Tongue (tissue), 2 donors: Measurements from ENCODE around the gene AKR1D1. TPM values are rescaled to one million over a fixed set of nuclear protein-coding genes. Genes with fewer than 3 reads are reported as not detected.
A peak's percentile ranks its signal among the peaks of the same experiment; 100 is the strongest.
"Not testable (repeated sequence)": the region's sequence is repeated elsewhere in the genome, so short reads cannot be mapped to it uniquely, and the experiment has no call there.

Source experiments
- DNase-seq: peaks from one replicate; pipeline ENCODE4 v3.0.0-alpha.2; 2015
- total RNA-seq: library from RNA; depleted of rRNA; stranded (reverse); fragments of >200 nt; gene quantifications from one replicate; pipeline ENCODE4 v1.2.3, GENCODE V29; 2014

AKR1D1 gene, protein sequence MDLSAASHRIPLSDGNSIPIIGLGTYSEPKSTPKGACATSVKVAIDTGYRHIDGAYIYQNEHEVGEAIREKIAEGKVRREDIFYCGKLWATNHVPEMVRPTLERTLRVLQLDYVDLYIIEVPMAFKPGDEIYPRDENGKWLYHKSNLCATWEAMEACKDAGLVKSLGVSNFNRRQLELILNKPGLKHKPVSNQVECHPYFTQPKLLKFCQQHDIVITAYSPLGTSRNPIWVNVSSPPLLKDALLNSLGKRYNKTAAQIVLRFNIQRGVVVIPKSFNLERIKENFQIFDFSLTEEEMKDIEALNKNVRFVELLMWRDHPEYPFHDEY
- not detected for total RNA-seq

DNA sequence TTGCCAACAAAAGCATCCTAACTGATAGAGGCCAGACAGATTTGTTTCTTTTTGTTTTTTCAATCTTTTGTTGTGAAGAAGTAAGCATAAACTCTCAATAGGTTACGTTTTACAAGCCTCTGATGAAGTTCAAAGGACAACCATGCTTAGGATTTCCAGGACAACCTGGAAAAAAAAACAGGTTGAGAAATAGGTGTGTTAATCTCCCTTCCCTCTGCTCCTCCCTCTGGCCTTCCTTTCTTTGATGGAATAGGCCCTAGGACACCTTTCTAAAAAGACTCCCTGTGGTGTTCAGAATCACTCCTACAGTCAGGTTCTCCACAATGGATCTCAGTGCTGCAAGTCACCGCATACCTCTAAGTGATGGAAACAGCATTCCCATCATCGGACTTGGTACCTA lies at the start of gene AKR1D1:
Gene AKR1D1 (plus strand): TSS at position 264 of the 400 bp plus-strand sequence. CDS start 60 bp downstream, at position 324.
- no peak for DNase-seq

GRCh38 chr7:138027100-138027499 lies 49.2 kb upstream of the AKR1D1 start:
- no peak for DNase-seq

DNA sequence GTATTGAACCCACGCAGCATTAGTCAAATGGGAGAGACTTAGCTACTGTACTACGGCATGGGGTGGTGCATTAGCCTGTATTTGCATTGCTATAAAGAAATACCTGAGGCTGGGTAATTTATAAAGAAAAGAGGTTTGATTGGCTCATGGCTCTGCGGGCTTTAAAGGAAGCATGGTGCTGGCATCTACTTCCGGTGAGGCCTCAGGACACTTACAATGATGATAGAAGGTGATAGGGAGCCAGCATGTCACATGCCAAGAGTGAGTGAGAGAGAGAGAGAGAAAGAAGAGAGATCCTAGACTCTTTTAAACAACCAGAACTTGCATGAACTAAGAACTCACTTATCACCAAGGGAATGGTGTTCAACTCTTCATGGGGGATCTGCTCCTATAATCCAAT lies 47.1 kb upstream of the AKR1D1 start:
- no peak for DNase-seq

DNA sequence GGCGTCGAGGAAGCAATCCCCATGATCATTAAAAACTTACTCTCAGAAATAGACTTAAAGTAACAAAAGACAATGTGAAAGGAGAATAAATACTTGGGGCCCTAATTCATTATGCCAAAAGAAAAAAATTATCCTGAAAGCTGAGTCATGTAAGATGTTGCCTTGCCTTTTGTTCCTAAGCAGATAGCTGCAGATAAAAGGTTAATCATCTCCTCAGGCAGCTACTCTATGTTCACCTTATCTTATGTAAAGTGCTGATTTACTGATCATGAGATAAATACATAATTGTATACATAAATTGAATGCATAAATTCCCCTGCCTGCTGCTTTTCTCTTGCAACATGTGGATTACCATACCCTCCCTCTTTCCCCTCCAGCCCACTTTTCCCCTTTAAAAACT lies 46.3 kb upstream of the AKR1D1 start:
- DNase-seq: no peak

- no peak for DNase-seq
Observed at GRCh38 chr7:138030679-138031351, 45.4 kb upstream of the AKR1D1 start.

DNA sequence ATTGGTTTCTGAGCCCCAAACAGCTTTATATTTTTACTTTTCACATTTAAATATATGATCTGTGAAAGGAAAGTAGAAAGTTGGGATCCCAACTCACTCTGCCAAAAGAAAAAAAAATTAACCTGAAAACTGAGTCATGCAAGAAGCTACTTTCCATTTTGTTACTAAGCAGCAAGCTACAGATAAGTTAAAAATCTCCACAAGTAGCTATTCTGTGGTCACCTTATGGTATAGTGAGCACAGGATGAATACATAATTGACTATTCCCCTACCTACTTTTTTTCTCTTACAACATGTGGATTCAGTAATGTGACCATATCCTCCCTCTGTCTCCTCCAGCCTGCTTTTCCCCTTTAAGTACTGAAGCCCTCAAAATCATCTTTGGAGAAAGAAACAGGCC lies 44.1 kb upstream of the AKR1D1 start:
- no peak for DNase-seq

- no peak for DNase-seq
Observed at GRCh38 chr7:138032770-138033169, 43.5 kb upstream of the AKR1D1 start.

DNA sequence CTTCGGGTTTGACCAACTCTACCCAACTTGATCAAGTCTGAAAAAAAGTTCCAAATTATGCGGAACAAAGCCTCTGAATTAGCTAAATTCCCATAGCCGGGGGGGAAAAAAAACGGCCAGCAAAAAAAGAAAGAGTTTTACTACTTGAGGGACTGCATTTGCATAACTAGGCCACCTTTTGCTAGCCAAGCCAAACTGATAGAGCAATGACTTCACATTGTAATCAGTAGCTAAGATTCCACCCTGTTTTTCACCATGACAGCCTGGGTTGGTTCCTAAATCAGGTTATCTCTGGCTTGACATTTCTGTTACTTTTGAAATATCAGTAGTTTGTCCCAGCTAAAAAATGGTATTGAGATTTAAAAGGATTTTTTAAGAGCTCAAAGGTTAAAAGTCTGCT lies 43.0 kb upstream of the AKR1D1 start:
- DNase-seq: no peak

- DNase-seq: no peak
Observed at GRCh38 chr7:138036135-138036534, 40.1 kb upstream of the AKR1D1 start.

DNA sequence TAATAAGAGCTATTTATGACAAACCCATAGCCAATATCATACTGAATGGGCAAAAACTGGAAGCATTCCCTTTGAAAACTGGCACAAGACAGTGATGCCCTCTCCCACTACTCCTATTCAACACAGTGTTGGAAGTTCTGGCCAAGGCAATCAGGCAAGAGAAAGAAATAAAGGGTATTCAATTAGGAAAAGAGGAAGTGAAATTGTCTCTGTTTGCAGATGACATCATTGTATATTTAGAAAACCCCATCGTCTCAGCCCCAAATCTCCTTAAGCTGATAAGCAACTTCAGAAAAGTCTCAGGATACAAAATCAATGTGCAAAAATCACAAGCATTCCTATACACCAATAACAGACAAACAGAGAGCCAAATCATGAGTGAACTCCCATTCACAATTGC lies 36.2 kb upstream of the AKR1D1 start:
- DNase-seq: not testable (repeated sequence)

DNA sequence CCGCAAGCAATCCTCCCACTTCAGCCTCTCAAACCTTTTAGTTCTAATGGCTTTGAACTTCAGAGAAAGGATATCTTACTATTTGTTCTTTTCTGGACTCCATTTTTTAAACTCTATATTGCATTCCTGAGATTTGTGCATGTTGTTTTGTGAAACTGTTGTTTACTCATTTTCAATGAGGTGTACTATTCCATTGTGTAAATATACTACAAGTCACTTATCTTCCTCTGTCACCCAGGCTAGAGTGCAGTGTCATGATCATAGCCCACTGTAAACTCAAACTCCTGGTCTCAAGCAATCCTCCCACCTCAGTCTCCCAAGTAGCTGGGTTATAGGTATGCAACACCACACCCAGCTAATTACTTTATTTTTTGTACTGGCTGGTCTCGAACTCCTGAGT lies 31.4 kb upstream of the AKR1D1 start:
- no peak for DNase-seq

GRCh38 chr7:138047907-138048306 lies 28.4 kb upstream of the AKR1D1 start:
- DNase-seq: no peak

GRCh38 chr7:138049505-138050116 lies 26.6 kb upstream of the AKR1D1 start:
- no peak for DNase-seq

GRCh38 chr7:138051712-138052247 lies 24.5 kb upstream of the AKR1D1 start:
- not testable (repeated sequence) for DNase-seq

- DNase-seq: no peak
Observed at GRCh38 chr7:138052696-138053095, 23.6 kb upstream of the AKR1D1 start.

GRCh38 chr7:138055698-138056097 lies 20.6 kb upstream of the AKR1D1 start:
- DNase-seq: not testable (repeated sequence)

DNA sequence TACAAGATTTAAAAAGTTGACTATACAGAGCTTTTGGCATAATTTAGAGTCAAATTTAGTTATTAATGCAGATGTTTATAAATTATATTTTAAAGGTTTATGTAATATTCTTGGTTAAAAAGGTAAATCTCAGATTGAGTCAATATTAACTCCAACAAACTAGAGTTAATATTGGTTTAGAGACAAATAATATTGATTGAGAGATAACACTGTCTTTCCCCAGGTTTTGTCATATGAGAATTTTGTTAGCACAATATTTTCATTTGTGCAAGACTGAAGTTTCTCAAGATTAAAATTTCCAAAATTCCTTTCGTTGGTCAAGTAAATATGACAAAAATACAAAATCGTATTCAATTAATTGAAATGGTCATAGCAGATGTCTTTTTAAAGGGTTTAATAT lies 12.9 kb upstream of the AKR1D1 start:
- no peak for DNase-seq

- DNase-seq: peak; percentile 5
Observed at GRCh38 chr7:138064856-138065357, 11.4 kb upstream of the AKR1D1 start.

- DNase-seq: no peak
Observed at GRCh38 chr7:138065827-138066226, 10.4 kb upstream of the AKR1D1 start.

GRCh38 chr7:138066954-138067394 lies 9.3 kb upstream of the AKR1D1 start:
- DNase-seq: no peak

GRCh38 chr7:138067774-138068173 lies 8.5 kb upstream of the AKR1D1 start:
- no peak for DNase-seq

- DNase-seq: no peak
Observed at GRCh38 chr7:138070908-138071307, 5.4 kb upstream of the AKR1D1 start.

GRCh38 chr7:138072726-138073125 lies 3.5 kb upstream of the AKR1D1 start:
- no peak for DNase-seq
